K562 (cell line): ENCODE data around the gene APOC4. TPM values are rescaled to one million over a fixed set of nuclear protein-coding genes. Genes with fewer than 3 reads are reported as not detected.

Experiments used
- GTF2A2 ChIP-seq: IDR thresholded peaks from 2 replicates; pipeline ENCODE4 v1.6.1; 2016; ENCODE audit warnings: mild to moderate bottlenecking, missing genetic modification characterization, missing compliant biosample characterization
- GTF2E2 ChIP-seq: fragments of 200-800 bp; sonication (Bioruptor generic); IDR thresholded peaks from 2 replicates; pipeline ENCODE4 v1.6.1; 2016; ENCODE audit warnings: missing genetic modification characterization, missing compliant biosample characterization
- NFIX ChIP-seq: fragments of 250-450 bp; sonication (Bioruptor Pico); IDR thresholded peaks from 2 replicates; pipeline ENCODE4 v1.4.0; 2020; ENCODE audit warnings: low read depth, mild to moderate bottlenecking, moderate library complexity
- PPARD ChIP-seq: fragments of 250-450 bp; sonication (Bioruptor Pico); IDR thresholded peaks from 2 replicates; pipeline ENCODE4 v1.8.0; 2022; ENCODE audit warnings: inconsistent platforms, mild to moderate bottlenecking, moderate library complexity
- RBBP5 ChIP-seq: fragments of 200-600 bp; sonication (generic); IDR thresholded peaks from 2 replicates; pipeline ENCODE4 v1.6.1; 2012; ENCODE audit warnings: borderline replicate concordance, mild to moderate bottlenecking, low read length, control low read depth, inconsistent platforms; ENCODE audit not compliant: insufficient read depth, poor library complexity, severe bottlenecking
- RNF2 ChIP-seq: sonication (generic); IDR thresholded peaks from 2 replicates; pipeline ENCODE4 v1.6.1; 2016
- SMC3 ChIP-seq: conservative IDR thresholded peaks from 2 replicates; pipeline ENCODE4 v1.6.1; 2011; ENCODE audit warnings: low read depth, low read length, improper control_type of control experiment; ENCODE audit not compliant: insufficient read depth
- polyA plus RNA-seq, 8 experiments: library from polyadenylated mRNA; depleted of rRNA in 4 of 8; stranded (reverse) in 5 of 8; unstranded in 3 of 8; fragments of >200 nt; fragmentation: Nextera tagmentation in 2 of 8; fragmentation: Illumina TruSeq in 1 of 8; extraction: Ambion mirVana in 2 of 8; extraction: Trizol in 1 of 8; gene quantifications; 2 replicates each; pipeline versions ENCODE4 v1.2.1 to v1.2.3, GENCODE V29; 2011 to 2014; ENCODE audit warnings: inconsistent platforms in 1 of 8, missing spikeins in 1 of 8
- total RNA-seq, 7 experiments: library from RNA; depleted of rRNA in 6 of 7; stranded (reverse); fragments of >200 nt in 6 of 7; fragmentation: Illumina TruSeq in 2 of 7; extraction: Trizol in 2 of 7; gene quantifications; 2 replicates each; pipeline versions ENCODE4 v1.2.1 to v1.2.3, GENCODE V29; 2011 to 2021; ENCODE audit warnings: low replicate concordance in 1 of 7
- TF ChIP-seq, protein P1 (sequence below): sonication (generic); formaldehyde crosslinking; IDR thresholded peaks from 2 replicates; pipeline ENCODE4 v1.8.0; 2022; ENCODE audit warnings: missing genetic modification reagents, mild to moderate bottlenecking, borderline replicate concordance
- TF ChIP-seq, protein P2 (sequence below): fragments of 250-450 bp; sonication (Bioruptor Pico); IDR thresholded peaks from 2 replicates; pipeline ENCODE4 v1.9.0; 2021; ENCODE audit warnings: mild to moderate bottlenecking, inconsistent platforms
- TF ChIP-seq, protein P3 (sequence below): sonication (generic); formaldehyde crosslinking; IDR thresholded peaks from 2 replicates; pipeline ENCODE4 v1.9.0; 2022; ENCODE audit warnings: mild to moderate bottlenecking, missing genetic modification reagents
- TF ChIP-seq, protein P4 (sequence below): fragments of 450-650 bp; formaldehyde crosslinking; IDR thresholded peaks from 2 replicates; pipeline ENCODE4 v1.4.0; 2020; ENCODE audit warnings: mild to moderate bottlenecking, moderate library complexity
- TF ChIP-seq, protein P5 (sequence below), 2 experiments: fragments of 450-650 bp; conservative IDR thresholded peaks; 2 replicates each; pipeline ENCODE4 v1.6.1; 2017; ENCODE audit warnings: mild to moderate bottlenecking in 2 of 2, moderate library complexity in 2 of 2
- TF ChIP-seq, protein P6 (sequence below): fragments of 250-450 bp; sonication (Bioruptor Pico); IDR thresholded peaks from 2 replicates; pipeline ENCODE4 v1.8.0; 2022; ENCODE audit warnings: inconsistent platforms, mild to moderate bottlenecking, moderate library complexity, borderline replicate concordance

The APOC4 gene
- total and polyA plus RNA-seq, 9 of the 15 experiments (the other 6 are each of a cell fraction or from before 2014, with no cell fraction given): 0.46 TPM; not detected in 8

DNA sequence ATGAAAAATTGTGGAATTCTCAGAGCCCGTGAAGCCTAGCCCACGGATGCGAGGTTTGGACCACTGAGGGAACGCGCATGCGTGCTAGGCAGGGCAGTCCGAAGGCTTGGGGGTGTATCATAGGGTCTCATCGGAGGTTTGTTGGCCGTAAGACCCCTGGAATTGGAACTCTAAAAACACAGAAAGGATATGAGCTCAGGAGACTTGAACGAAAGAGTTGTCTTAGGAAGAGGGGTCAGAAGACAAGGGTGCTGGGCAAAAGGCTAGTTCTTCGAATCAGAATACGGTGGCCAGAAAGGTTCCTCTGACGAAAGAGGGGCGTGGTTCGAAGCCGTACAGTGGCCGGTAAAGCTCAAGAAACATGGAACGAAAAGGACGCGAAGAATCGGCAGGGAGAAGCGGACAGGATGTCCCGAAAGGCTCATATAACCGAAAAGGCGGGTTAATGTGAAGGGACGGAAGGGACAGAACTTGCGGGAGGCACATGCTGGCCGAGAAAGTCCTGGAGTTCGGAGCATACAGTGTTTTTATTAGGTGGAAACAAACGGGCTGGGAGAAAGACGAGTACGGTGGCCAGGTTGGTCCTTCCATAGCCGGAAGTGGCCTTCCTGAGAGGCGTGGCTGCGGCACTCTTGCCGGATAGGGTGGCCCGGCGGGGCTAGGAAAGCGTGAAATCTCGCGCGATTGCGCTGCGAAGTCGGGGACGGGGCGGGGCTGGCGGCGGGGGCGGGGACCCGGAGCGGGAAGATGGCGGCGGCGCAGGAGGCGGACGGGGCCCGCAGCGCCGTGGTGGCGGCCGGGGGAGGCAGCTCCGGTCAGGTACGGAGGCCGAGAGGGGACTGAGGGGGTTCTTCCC lies 12.8 kb downstream of the APOC4 start, which contains the start of gene CLPTM1 (continued):
- TF ChIP-seq, protein P1, sequence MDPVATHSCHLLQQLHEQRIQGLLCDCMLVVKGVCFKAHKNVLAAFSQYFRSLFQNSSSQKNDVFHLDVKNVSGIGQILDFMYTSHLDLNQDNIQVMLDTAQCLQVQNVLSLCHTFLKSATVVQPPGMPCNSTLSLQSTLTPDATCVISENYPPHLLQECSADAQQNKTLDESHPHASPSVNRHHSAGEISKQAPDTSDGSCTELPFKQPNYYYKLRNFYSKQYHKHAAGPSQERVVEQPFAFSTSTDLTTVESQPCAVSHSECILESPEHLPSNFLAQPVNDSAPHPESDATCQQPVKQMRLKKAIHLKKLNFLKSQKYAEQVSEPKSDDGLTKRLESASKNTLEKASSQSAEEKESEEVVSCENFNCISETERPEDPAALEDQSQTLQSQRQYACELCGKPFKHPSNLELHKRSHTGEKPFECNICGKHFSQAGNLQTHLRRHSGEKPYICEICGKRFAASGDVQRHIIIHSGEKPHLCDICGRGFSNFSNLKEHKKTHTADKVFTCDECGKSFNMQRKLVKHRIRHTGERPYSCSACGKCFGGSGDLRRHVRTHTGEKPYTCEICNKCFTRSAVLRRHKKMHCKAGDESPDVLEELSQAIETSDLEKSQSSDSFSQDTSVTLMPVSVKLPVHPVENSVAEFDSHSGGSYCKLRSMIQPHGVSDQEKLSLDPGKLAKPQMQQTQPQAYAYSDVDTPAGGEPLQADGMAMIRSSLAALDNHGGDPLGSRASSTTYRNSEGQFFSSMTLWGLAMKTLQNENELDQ (CRISPR knock-in tag): no peak
- TF ChIP-seq GTF2A2 (no peak), RBBP5 (peak; percentile 84), SMC3 (no peak), NFIX (CRISPR knock-in tag) (no peak), PPARD (CRISPR knock-in tag) (no peak), RNF2 (no peak), GTF2E2 (no peak)
- TF ChIP-seq, protein P2, sequence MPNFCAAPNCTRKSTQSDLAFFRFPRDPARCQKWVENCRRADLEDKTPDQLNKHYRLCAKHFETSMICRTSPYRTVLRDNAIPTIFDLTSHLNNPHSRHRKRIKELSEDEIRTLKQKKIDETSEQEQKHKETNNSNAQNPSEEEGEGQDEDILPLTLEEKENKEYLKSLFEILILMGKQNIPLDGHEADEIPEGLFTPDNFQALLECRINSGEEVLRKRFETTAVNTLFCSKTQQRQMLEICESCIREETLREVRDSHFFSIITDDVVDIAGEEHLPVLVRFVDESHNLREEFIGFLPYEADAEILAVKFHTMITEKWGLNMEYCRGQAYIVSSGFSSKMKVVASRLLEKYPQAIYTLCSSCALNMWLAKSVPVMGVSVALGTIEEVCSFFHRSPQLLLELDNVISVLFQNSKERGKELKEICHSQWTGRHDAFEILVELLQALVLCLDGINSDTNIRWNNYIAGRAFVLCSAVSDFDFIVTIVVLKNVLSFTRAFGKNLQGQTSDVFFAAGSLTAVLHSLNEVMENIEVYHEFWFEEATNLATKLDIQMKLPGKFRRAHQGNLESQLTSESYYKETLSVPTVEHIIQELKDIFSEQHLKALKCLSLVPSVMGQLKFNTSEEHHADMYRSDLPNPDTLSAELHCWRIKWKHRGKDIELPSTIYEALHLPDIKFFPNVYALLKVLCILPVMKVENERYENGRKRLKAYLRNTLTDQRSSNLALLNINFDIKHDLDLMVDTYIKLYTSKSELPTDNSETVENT (CRISPR knock-in tag): 0 out of 2 replicates have a peak, but pooled peaks have one; percentile 46
- TF ChIP-seq, protein P3, sequence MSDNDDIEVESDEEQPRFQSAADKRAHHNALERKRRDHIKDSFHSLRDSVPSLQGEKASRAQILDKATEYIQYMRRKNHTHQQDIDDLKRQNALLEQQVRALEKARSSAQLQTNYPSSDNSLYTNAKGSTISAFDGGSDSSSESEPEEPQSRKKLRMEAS (CRISPR knock-in tag): peak; percentile 42; the same call in 1 of the 2 replicates
- TF ChIP-seq, protein P4, sequence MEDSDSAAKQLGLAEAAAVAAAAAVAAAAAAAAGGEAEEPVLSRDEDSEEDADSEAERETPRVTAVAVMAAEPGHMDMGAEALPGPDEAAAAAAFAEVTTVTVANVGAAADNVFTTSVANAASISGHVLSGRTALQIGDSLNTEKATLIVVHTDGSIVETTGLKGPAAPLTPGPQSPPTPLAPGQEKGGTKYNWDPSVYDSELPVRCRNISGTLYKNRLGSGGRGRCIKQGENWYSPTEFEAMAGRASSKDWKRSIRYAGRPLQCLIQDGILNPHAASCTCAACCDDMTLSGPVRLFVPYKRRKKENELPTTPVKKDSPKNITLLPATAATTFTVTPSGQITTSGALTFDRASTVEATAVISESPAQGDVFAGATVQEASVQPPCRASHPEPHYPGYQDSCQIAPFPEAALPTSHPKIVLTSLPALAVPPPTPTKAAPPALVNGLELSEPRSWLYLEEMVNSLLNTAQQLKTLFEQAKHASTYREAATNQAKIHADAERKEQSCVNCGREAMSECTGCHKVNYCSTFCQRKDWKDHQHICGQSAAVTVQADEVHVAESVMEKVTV (CRISPR knock-in tag): no peak
- TF ChIP-seq, protein P5, sequence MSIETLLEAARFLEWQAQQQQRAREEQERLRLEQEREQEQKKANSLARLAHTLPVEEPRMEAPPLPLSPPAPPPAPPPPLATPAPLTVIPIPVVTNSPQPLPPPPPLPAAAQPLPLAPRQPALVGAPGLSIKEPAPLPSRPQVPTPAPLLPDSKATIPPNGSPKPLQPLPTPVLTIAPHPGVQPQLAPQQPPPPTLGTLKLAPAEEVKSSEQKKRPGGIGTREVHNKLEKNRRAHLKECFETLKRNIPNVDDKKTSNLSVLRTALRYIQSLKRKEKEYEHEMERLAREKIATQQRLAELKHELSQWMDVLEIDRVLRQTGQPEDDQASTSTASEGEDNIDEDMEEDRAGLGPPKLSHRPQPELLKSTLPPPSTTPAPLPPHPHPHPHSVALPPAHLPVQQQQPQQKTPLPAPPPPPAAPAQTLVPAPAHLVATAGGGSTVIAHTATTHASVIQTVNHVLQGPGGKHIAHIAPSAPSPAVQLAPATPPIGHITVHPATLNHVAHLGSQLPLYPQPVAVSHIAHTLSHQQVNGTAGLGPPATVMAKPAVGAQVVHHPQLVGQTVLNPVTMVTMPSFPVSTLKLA (conservative IDR thresholded peaks at IDR 0.05): peak; percentile 88 to 95
- TF ChIP-seq, protein P6, sequence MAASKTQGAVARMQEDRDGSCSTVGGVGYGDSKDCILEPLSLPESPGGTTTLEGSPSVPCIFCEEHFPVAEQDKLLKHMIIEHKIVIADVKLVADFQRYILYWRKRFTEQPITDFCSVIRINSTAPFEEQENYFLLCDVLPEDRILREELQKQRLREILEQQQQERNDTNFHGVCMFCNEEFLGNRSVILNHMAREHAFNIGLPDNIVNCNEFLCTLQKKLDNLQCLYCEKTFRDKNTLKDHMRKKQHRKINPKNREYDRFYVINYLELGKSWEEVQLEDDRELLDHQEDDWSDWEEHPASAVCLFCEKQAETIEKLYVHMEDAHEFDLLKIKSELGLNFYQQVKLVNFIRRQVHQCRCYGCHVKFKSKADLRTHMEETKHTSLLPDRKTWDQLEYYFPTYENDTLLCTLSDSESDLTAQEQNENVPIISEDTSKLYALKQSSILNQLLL (CRISPR knock-in tag): no peak
